ENCODE results near the gene RRP1B. TPM values are rescaled to one million over a fixed set of nuclear protein-coding genes. Genes with fewer than 3 reads are reported as not detected.

The RRP1B gene
- total RNA-seq, 1 donor from 2014 or later: 45.0 TPM

- H3K9ac ChIP-seq: no peak overlapping the region
- H3F3A ChIP-seq (ENCODE audit: low read depth): peaks cover 9% of the 10 kb centered on the region
- H3K4me2 ChIP-seq: no peak overlapping the region
These were observed 73.7 kb downstream of the RRP1B start for GRCh38 chr21:43733060-43733459.

GRCh38 chr21:43733529-43734071, 74.2 kb downstream of the RRP1B start:
- Histone ChIP-seq H3F3A (ENCODE audit: low read depth) (peaks cover 9% of the 10 kb centered on the region), H3K9ac (no peak overlapping the region), H3K79me2 (ENCODE audit: low read depth) (peaks cover 24% of the 10 kb centered on the region), H3K9me3 (ENCODE audit: low read depth) (no peaks in the 10 kb centered on the region), H4K20me1 (ENCODE audit: low read depth) (no peaks in the 10 kb centered on the region), H3K4me2 (no peak overlapping the region), H3K4me3 (no peak overlapping the region), H3K36me3 (no peaks in the 10 kb centered on the region), H3K27me3 (no peaks in the 10 kb centered on the region), H2AFZ (replicated peaks) (no peak overlapping the region), H3K27ac (no peak overlapping the region), H3K4me1 (no peaks in the 10 kb centered on the region)
- no peak overlapping the region for H3K27ac Mint-ChIP-seq
- H3K9me3 Mint-ChIP-seq: no peaks in the 10 kb centered on the region
- H3K27me3 Mint-ChIP-seq (ENCODE audit: insufficient read depth, low read depth): peaks cover 8% of the 10 kb centered on the region
- TF ChIP-seq EZH2phosphoT487 (IDR thresholded peaks at IDR 0.05) (no peak), EZH2 (IDR thresholded peaks at IDR 0.05) (no peak), CTCF (IDR thresholded peaks at IDR 0.05) (no peak)
- peaks cover 4% of the 10 kb centered on the region for H3K36me3 Mint-ChIP-seq
- H3K4me1 Mint-ChIP-seq: peaks cover 31% of the 10 kb centered on the region
- DNase-seq (ENCODE audit: low spot score): no peak
- H3K4me3 Mint-ChIP-seq: no peak overlapping the region

More at GRCh38 chr21:43733060-43733459, 73.7 kb downstream of the RRP1B start:
- H2AFZ ChIP-seq (replicated peaks): no peak overlapping the region
- DNase-seq (ENCODE audit: low spot score): no peak
- TF ChIP-seq CTCF (IDR thresholded peaks at IDR 0.05) (no peak), EZH2 (IDR thresholded peaks at IDR 0.05) (no peak), EZH2phosphoT487 (IDR thresholded peaks at IDR 0.05) (no peak)
- H4K20me1 ChIP-seq (ENCODE audit: low read depth): no peaks in the 10 kb centered on the region
- no peaks in the 10 kb centered on the region for H3K4me1 ChIP-seq
- no peaks in the 10 kb centered on the region for H3K27me3 ChIP-seq
- peaks cover 24% of the 10 kb centered on the region for H3K79me2 ChIP-seq (ENCODE audit: low read depth)
- H3K27ac ChIP-seq: no peak overlapping the region
- H3K4me3 ChIP-seq: no peak overlapping the region
- H3K27ac Mint-ChIP-seq: no peak overlapping the region
- peaks cover 4% of the 10 kb centered on the region for H3K36me3 Mint-ChIP-seq
- H3K4me1 Mint-ChIP-seq: peaks cover 32% of the 10 kb centered on the region
- H3K27me3 Mint-ChIP-seq (ENCODE audit: insufficient read depth, low read depth): peaks cover 9% of the 10 kb centered on the region
- H3K9me3 Mint-ChIP-seq: no peaks in the 10 kb centered on the region
- no peak overlapping the region for H3K4me3 Mint-ChIP-seq
- no peaks in the 10 kb centered on the region for H3K9me3 ChIP-seq (ENCODE audit: low read depth)
- H3K36me3 ChIP-seq: no peaks in the 10 kb centered on the region

- peaks cover 7% of the 10 kb centered on the region for H3K27me3 Mint-ChIP-seq (ENCODE audit: insufficient read depth, low read depth)
- H3K4me3 ChIP-seq: no peak overlapping the region
- H3K36me3 Mint-ChIP-seq: peaks cover 6% of the 10 kb centered on the region
- H3K27ac ChIP-seq: no peak overlapping the region
- no peak overlapping the region for H3K4me3 Mint-ChIP-seq
- H3K79me2 ChIP-seq (ENCODE audit: low read depth): peaks cover 22% of the 10 kb centered on the region
- H3K9me3 Mint-ChIP-seq: no peaks in the 10 kb centered on the region
- no peak overlapping the region for H3K4me2 ChIP-seq
- no peak for DNase-seq (ENCODE audit: low spot score)
- H3K27me3 ChIP-seq: no peaks in the 10 kb centered on the region
- H3K27ac Mint-ChIP-seq: no peak overlapping the region
- no peaks in the 10 kb centered on the region for H3K9me3 ChIP-seq (ENCODE audit: low read depth)
- no peaks in the 10 kb centered on the region for H3K36me3 ChIP-seq
- H3K4me1 Mint-ChIP-seq: peaks cover 31% of the 10 kb centered on the region
- no peak overlapping the region for H2AFZ ChIP-seq (replicated peaks)
- H3K4me1 ChIP-seq: no peaks in the 10 kb centered on the region
- H3F3A ChIP-seq (ENCODE audit: low read depth): peaks cover 12% of the 10 kb centered on the region
- H4K20me1 ChIP-seq (ENCODE audit: low read depth): no peaks in the 10 kb centered on the region
- H3K9ac ChIP-seq: no peak overlapping the region
- TF ChIP-seq EZH2phosphoT487 (IDR thresholded peaks at IDR 0.05): no peak
- no peak for TF ChIP-seq EZH2 (IDR thresholded peaks at IDR 0.05)
- TF ChIP-seq CTCF (IDR thresholded peaks at IDR 0.05): no peak
These were observed 75.0 kb downstream of the RRP1B start for GRCh38 chr21:43734131-43734927.

All from neural progenitor cell (in vitro differentiated cells).